Activated T-cell treated with anti-CD3 and anti-CD28 coated beads, Interleukin-2, amount 50 U/mL, for 24 hours (primary cell): ENCODE results near the gene FAM83D.

Source experiments
- DNase-seq: peaks from one replicate; pipeline ENCODE4 v3.0.0-alpha.2; 2020
- H3K27ac Mint-ChIP-seq: 2 replicates; pipeline ENCODE4 v1.8.0; 2020; ENCODE audit warnings: mild to moderate bottlenecking, mixed read lengths
- H3K27me3 Mint-ChIP-seq: 2 replicates; pipeline ENCODE4 v1.8.0; 2020; ENCODE audit warnings: mixed read lengths
- H3K36me3 Mint-ChIP-seq: 2 replicates; pipeline ENCODE4 v1.8.0; 2020; ENCODE audit warnings: low read depth, mixed read lengths
- H3K4me1 Mint-ChIP-seq: 2 replicates; pipeline ENCODE4 v1.8.0; 2020; ENCODE audit warnings: low read depth, mixed read lengths
- H3K4me3 Mint-ChIP-seq: 2 replicates; pipeline ENCODE4 v1.8.0; 2020; ENCODE audit warnings: mild to moderate bottlenecking, moderate library complexity, mixed read lengths
- H3K9me3 Mint-ChIP-seq: 2 replicates; pipeline ENCODE4 v1.8.0; 2020; ENCODE audit warnings: mixed read lengths

FAM83D gene

GRCh38 chr20:38915355-38915754, 10.9 kb upstream of the FAM83D start:
- DNase-seq, result no peak
- H3K36me3 Mint-ChIP-seq, result peaks cover 89% of the 10 kb centered on the region
- no peaks in the 10 kb centered on the region for H3K9me3 Mint-ChIP-seq
- no peaks in the 10 kb centered on the region for H3K27me3 Mint-ChIP-seq
- H3K4me1 Mint-ChIP-seq, result no peaks in the 10 kb centered on the region
- H3K4me3 Mint-ChIP-seq, result no peak overlapping the region
- H3K27ac Mint-ChIP-seq, result peak overlapping the region; percentile 57

GRCh38 chr20:38917657-38918056, 8.6 kb upstream of the FAM83D start:
- Mint-ChIP-seq H3K4me3 (no peak overlapping the region), H3K27me3 (no peaks in the 10 kb centered on the region), H3K4me1 (no peaks in the 10 kb centered on the region), H3K9me3 (no peaks in the 10 kb centered on the region), H3K36me3 (peaks cover 95% of the 10 kb centered on the region), H3K27ac (peak overlapping the region; percentile 53)
- DNase-seq, result no peak

- no peaks in the 10 kb centered on the region for H3K27me3 Mint-ChIP-seq
- H3K27ac Mint-ChIP-seq, result peak overlapping the region; percentile 61
- H3K36me3 Mint-ChIP-seq, result peaks cover 93% of the 10 kb centered on the region
- no peaks in the 10 kb centered on the region for H3K4me1 Mint-ChIP-seq
- H3K9me3 Mint-ChIP-seq, result no peaks in the 10 kb centered on the region
- no peak for DNase-seq
- H3K4me3 Mint-ChIP-seq, result no peak overlapping the region
These were observed 8.0 kb upstream of the FAM83D start for GRCh38 chr20:38918172-38918571.

GRCh38 chr20:38919683-38920082, 6.5 kb upstream of the FAM83D start:
- Mint-ChIP-seq H3K36me3 (peaks cover 82% of the 10 kb centered on the region), H3K27me3 (no peaks in the 10 kb centered on the region), H3K4me3 (no peak overlapping the region), H3K4me1 (no peaks in the 10 kb centered on the region), H3K27ac (peak overlapping the region; percentile 50), H3K9me3 (no peaks in the 10 kb centered on the region)
- DNase-seq, result no peak

- H3K27ac Mint-ChIP-seq, result peak overlapping the region; percentile 1
- H3K36me3 Mint-ChIP-seq, result peaks cover 75% of the 10 kb centered on the region
- H3K9me3 Mint-ChIP-seq, result no peaks in the 10 kb centered on the region
- no peak overlapping the region for H3K4me3 Mint-ChIP-seq
- DNase-seq, result no peak
- H3K27me3 Mint-ChIP-seq, result no peaks in the 10 kb centered on the region
- H3K4me1 Mint-ChIP-seq, result no peaks in the 10 kb centered on the region
These were observed 5.8 kb upstream of the FAM83D start for GRCh38 chr20:38920411-38920810.

- DNase-seq, result no peak
- H3K36me3 Mint-ChIP-seq, result peaks cover 70% of the 10 kb centered on the region
- peaks cover 4% of the 10 kb centered on the region for H3K4me1 Mint-ChIP-seq
These were observed 5.4 kb upstream of the FAM83D start for GRCh38 chr20:38920851-38921250.

GRCh38 chr20:38924718-38925117, 1.5 kb upstream of the FAM83D start:
- peak overlapping the region; percentile 66 for H3K27ac Mint-ChIP-seq
- no peak overlapping the region for H3K4me3 Mint-ChIP-seq

More at GRCh38 chr20:38920851-38921250, 5.4 kb upstream of the FAM83D start:
- Mint-ChIP-seq H3K4me3 (no peak overlapping the region), H3K27me3 (no peaks in the 10 kb centered on the region), H3K9me3 (no peaks in the 10 kb centered on the region), H3K27ac (peak overlapping the region; percentile 1)

GRCh38 chr20:38926934-38927616, 858 bp downstream of the FAM83D start:
- Mint-ChIP-seq H3K4me3 (peak overlapping the region; percentile 84), H3K27ac (peak overlapping the region; percentile 79), H3K9me3 (no peaks in the 10 kb centered on the region), H3K36me3 (peaks cover 33% of the 10 kb centered on the region), H3K27me3 (no peaks in the 10 kb centered on the region), H3K4me1 (peaks cover 24% of the 10 kb centered on the region)
- DNase-seq, result no peak

More at GRCh38 chr20:38924718-38925117, 1.5 kb upstream of the FAM83D start:
- H3K9me3 Mint-ChIP-seq, result no peaks in the 10 kb centered on the region
- peaks cover 55% of the 10 kb centered on the region for H3K36me3 Mint-ChIP-seq
- peak; percentile 24 for DNase-seq
- H3K4me1 Mint-ChIP-seq, result peaks cover 20% of the 10 kb centered on the region
- no peaks in the 10 kb centered on the region for H3K27me3 Mint-ChIP-seq

- peak; percentile 28 for DNase-seq
- H3K9me3 Mint-ChIP-seq, result no peaks in the 10 kb centered on the region
- peaks cover 24% of the 10 kb centered on the region for H3K4me1 Mint-ChIP-seq
- H3K27ac Mint-ChIP-seq, result peak overlapping the region; percentile 1
- peak overlapping the region; percentile 84 for H3K4me3 Mint-ChIP-seq
- H3K27me3 Mint-ChIP-seq, result no peaks in the 10 kb centered on the region
- peaks cover 24% of the 10 kb centered on the region for H3K36me3 Mint-ChIP-seq
These were observed 1.8 kb downstream of the FAM83D start for GRCh38 chr20:38927902-38928578.

GRCh38 chr20:38930242-38930569, 4.0 kb downstream of the FAM83D start:
- Mint-ChIP-seq H3K36me3 (peaks cover 21% of the 10 kb centered on the region), H3K27ac (no peak overlapping the region)
- DNase-seq, result no peak

GRCh38 chr20:38931984-38932383, 5.8 kb downstream of the FAM83D start:
- no peaks in the 10 kb centered on the region for H3K9me3 Mint-ChIP-seq
- no peak overlapping the region for H3K27ac Mint-ChIP-seq
- peaks cover 19% of the 10 kb centered on the region for H3K4me1 Mint-ChIP-seq
- no peak for DNase-seq
- H3K27me3 Mint-ChIP-seq, result no peaks in the 10 kb centered on the region
- peaks cover 18% of the 10 kb centered on the region for H3K36me3 Mint-ChIP-seq
- H3K4me3 Mint-ChIP-seq, result no peak overlapping the region

More at GRCh38 chr20:38930242-38930569, 4.0 kb downstream of the FAM83D start:
- H3K27me3 Mint-ChIP-seq, result no peaks in the 10 kb centered on the region
- no peaks in the 10 kb centered on the region for H3K9me3 Mint-ChIP-seq
- H3K4me1 Mint-ChIP-seq, result peaks cover 24% of the 10 kb centered on the region
- no peak overlapping the region for H3K4me3 Mint-ChIP-seq

GRCh38 chr20:38932457-38933120, 6.4 kb downstream of the FAM83D start:
- DNase-seq, result no peak
- Mint-ChIP-seq H3K9me3 (no peaks in the 10 kb centered on the region), H3K36me3 (peaks cover 15% of the 10 kb centered on the region), H3K4me3 (no peak overlapping the region), H3K4me1 (peaks cover 17% of the 10 kb centered on the region), H3K27ac (no peak overlapping the region), H3K27me3 (no peaks in the 10 kb centered on the region)

GRCh38 chr20:38934530-38934929, 8.3 kb downstream of the FAM83D start:
- Mint-ChIP-seq H3K4me1 (peaks cover 6% of the 10 kb centered on the region), H3K27ac (no peak overlapping the region), H3K27me3 (no peaks in the 10 kb centered on the region), H3K4me3 (no peak overlapping the region), H3K9me3 (no peaks in the 10 kb centered on the region), H3K36me3 (peaks cover 14% of the 10 kb centered on the region)
- no peak for DNase-seq

- DNase-seq, result no peak
- H3K4me3 Mint-ChIP-seq, result no peak overlapping the region
- H3K4me1 Mint-ChIP-seq, result peaks cover 2% of the 10 kb centered on the region
- no peak overlapping the region for H3K27ac Mint-ChIP-seq
- H3K36me3 Mint-ChIP-seq, result peaks cover 19% of the 10 kb centered on the region
- H3K9me3 Mint-ChIP-seq, result no peaks in the 10 kb centered on the region
- no peaks in the 10 kb centered on the region for H3K27me3 Mint-ChIP-seq
These were observed 9.1 kb downstream of the FAM83D start for GRCh38 chr20:38935285-38935684.

- no peak for DNase-seq
- Mint-ChIP-seq H3K4me3 (no peak overlapping the region), H3K36me3 (peaks cover 19% of the 10 kb centered on the region), H3K27ac (no peak overlapping the region), H3K27me3 (no peaks in the 10 kb centered on the region), H3K4me1 (peaks cover 2% of the 10 kb centered on the region), H3K9me3 (no peaks in the 10 kb centered on the region)
These were observed 9.8 kb downstream of the FAM83D start for GRCh38 chr20:38935967-38936407.
